Vagina (tissue), 2 donors: ENCODE results near the gene HOXB2.

Experiments
- CTCF ChIP-seq, 3 experiments: fragments of 450-650 bp in 2 of 3; fragments of 200-600 bp in 1 of 3; sonication (generic) in 1 of 3; IDR thresholded peaks; one replicate each; pipeline ENCODE4 v1.5.1; 2017 to 2019; ENCODE audit warnings: antibody characterized with exemption in 3 of 3, mild to moderate bottlenecking in 2 of 3, moderate library complexity in 2 of 3
- POLR2A ChIP-seq, 2 donors: fragments of 450-650 bp; IDR thresholded peaks; one replicate each; pipeline ENCODE4 v1.6.1; 2017; ENCODE audit warnings: antibody characterized with exemption in 2 of 2, mild to moderate bottlenecking in 2 of 2, moderate library complexity in 2 of 2

GRCh38 chr17:48563385-48563838 is 18.5 kb upstream of the HOXB2 start:
- TF ChIP-seq CTCF (IDR thresholded peaks at IDR 0.05) = no peak
- no peak for TF ChIP-seq POLR2A (IDR thresholded peaks at IDR 0.05)
